GM12872 (cell line): ENCODE measurements around the gene ACHE.

Source experiments
- TF ChIP-seq, protein P1 (sequence below): IDR thresholded peaks from 3 replicates; pipeline ENCODE4 v1.5.1; 2011; ENCODE audit warnings: low read depth, mild to moderate bottlenecking, low read length, moderate library complexity; ENCODE audit not compliant: insufficient read depth

ACHE gene

GRCh38 chr7:100914879-100915447 is 19.3 kb upstream of the ACHE start:
- TF ChIP-seq, protein P1, sequence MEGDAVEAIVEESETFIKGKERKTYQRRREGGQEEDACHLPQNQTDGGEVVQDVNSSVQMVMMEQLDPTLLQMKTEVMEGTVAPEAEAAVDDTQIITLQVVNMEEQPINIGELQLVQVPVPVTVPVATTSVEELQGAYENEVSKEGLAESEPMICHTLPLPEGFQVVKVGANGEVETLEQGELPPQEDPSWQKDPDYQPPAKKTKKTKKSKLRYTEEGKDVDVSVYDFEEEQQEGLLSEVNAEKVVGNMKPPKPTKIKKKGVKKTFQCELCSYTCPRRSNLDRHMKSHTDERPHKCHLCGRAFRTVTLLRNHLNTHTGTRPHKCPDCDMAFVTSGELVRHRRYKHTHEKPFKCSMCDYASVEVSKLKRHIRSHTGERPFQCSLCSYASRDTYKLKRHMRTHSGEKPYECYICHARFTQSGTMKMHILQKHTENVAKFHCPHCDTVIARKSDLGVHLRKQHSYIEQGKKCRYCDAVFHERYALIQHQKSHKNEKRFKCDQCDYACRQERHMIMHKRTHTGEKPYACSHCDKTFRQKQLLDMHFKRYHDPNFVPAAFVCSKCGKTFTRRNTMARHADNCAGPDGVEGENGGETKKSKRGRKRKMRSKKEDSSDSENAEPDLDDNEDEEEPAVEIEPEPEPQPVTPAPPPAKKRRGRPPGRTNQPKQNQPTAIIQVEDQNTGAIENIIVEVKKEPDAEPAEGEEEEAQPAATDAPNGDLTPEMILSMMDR, result no peak

DNA sequence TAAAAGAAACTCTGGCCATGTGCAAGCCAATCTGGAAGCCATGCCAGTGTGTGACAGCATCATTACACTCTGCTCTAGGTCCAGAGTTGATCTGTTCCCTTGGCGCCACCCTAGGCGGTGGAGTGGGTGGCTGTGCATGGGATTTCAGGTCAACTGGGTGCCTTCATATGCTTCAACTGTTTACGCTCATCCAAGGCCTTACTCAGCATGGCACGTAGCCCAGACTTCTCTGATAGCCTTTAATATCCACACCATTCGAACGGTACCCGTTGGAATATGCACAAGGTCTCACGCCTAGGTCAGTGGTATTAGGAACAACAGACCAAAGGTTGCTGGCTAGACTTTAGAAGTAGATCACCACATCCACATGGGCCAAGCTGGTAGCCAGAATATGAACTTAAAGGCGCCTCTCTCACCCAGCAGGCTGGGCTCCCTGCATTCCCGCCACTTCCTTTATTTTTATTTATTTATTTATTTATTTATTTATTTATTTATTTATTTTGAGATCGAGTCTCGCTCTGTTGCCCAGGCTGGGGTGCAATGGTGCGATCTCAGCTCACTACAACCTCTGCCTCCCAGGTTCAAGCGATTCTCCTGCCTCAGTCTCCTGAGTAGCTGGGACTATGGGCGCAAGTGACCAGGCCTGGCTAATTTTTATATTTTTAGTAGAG is 18.7 kb upstream of the ACHE start:
- TF ChIP-seq, protein P1, result no peak

DNA sequence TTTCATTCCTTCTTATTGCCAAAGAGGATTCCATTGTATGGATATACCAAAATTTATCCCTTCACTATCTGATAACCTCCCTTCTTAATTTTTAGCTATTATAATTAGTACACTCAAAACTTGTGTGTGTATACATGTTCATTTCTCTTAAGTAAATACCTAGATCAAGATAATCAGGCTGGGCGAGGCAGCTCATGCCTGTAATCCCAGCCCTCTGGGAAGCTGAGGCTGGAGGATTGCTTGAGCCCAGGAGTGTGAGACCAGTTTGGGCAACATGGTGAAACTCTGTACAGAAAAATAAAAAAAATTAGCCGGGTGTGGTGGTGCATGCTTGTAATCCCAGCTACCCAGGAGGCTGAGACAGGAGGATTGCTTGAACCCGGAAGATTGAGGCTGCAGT is 15.8 kb upstream of the ACHE start:
- TF ChIP-seq, protein P1, result no peak

GRCh38 chr7:100908512-100908911 is 12.8 kb upstream of the ACHE start:
- TF ChIP-seq, protein P1, result no peak

DNA sequence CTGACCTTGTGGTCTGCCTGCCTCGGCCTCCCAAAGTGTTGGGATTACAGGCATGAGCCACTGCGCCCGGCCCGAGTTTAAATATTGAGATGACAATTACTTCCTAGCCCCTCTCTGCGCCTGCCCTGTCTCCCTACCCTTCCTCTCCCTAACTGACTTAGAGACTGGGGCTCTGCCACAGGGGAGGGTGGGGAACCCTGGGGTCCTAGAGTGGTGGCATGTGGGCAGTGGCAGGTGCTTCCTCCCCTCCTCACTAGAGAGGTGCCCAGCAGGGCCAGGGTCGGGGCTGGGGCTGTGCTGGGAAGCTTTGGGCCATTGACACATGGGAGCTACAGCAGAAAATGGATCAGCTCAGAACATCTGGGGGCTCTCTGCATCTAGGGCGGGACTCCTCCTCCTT is 7.0 kb upstream of the ACHE start:
- TF ChIP-seq, protein P1, result no peak

- TF ChIP-seq, protein P1, result no peak
Observed at GRCh38 chr7:100901921-100902332, 6.2 kb upstream of the ACHE start.

- TF ChIP-seq, protein P1, result no peak
Observed at GRCh38 chr7:100900978-100901377, 5.3 kb upstream of the ACHE start.
